Common myeloid progenitor, CD34-positive (primary cell): ENCODE results near the gene CHST15.

Source experiments
- CTCF ChIA-PET: fragments of 350-600 bp; sonication (Branson Sonifier 250); formaldehyde crosslinking; loops from one replicate; lab custom pipeline; 2021; ENCODE audit warnings: antibody characterized with exemption; lab: Charles Lee
- POLR2A ChIA-PET: fragments of 350-600 bp; sonication (Branson Sonifier 250); formaldehyde crosslinking; loops from one replicate; lab custom pipeline; 2021; ENCODE audit warnings: antibody characterized with exemption; lab: Charles Lee
- DNase-seq, 3 donors: peaks; one replicate each; pipeline versions ENCODE4 v3.0.0 to v3.0.0-alpha.2; 2013
- H3K27ac ChIP-seq, 2 experiments: 1 replicate in 1 of 2; 2 replicates in 1 of 2; pipeline ENCODE4 v1.7.0; 2013; ENCODE audit warnings: inconsistent platforms in 2 of 2, low read length in 2 of 2, mild to moderate bottlenecking in 2 of 2, low read depth in 1 of 2, moderate library complexity in 1 of 2; ENCODE audit not compliant: severe bottlenecking in 2 of 2, insufficient read depth in 1 of 2, poor library complexity in 1 of 2
- H3K27me3 ChIP-seq, 5 experiments: replicated peaks in 2 of 5; 1 replicate in 3 of 5; 2 replicates in 2 of 5; pipeline versions ENCODE4 v1.6.1 to v1.7.0; 2013; ENCODE audit warnings: low read length in 4 of 5, mild to moderate bottlenecking in 2 of 5, moderate library complexity in 2 of 5, inconsistent platforms in 1 of 5; ENCODE audit not compliant: insufficient read depth in 5 of 5, control insufficient read depth in 4 of 5
- H3K36me3 ChIP-seq, 4 experiments: 1 replicate in 2 of 4; 2 replicates in 2 of 4; pipeline versions ENCODE4 v1.6.1 to v1.7.0; 2013; ENCODE audit warnings: low read length in 3 of 4, control low read depth in 1 of 4, mild to moderate bottlenecking in 1 of 4; ENCODE audit not compliant: control insufficient read depth in 4 of 4, insufficient read depth in 4 of 4
- H3K4me1 ChIP-seq, 4 experiments: 1 replicate in 3 of 4; 2 replicates in 1 of 4; pipeline versions ENCODE4 v1.6.1 to v1.7.1; 2013; ENCODE audit warnings: low read length in 3 of 4, mild to moderate bottlenecking in 3 of 4, control low read depth in 1 of 4, inconsistent platforms in 1 of 4, moderate library complexity in 1 of 4; ENCODE audit not compliant: control insufficient read depth in 4 of 4, insufficient read depth in 4 of 4; ENCODE audit errors: control extremely low read depth in 1 of 4
- H3K4me3 ChIP-seq, 7 experiments: 1 replicate in 4 of 7; 2 replicates in 3 of 7; pipeline versions ENCODE4 v1.5.1 to v1.7.0; 2013; ENCODE audit warnings: mild to moderate bottlenecking in 7 of 7, low read length in 6 of 7, moderate library complexity in 6 of 7, inconsistent platforms in 2 of 7, low read depth in 2 of 7, control low read depth in 1 of 7; ENCODE audit not compliant: insufficient read depth in 4 of 7, control insufficient read depth in 1 of 7; ENCODE audit errors: extremely low read depth in 1 of 7
- H3K9me3 ChIP-seq, 5 experiments: 1 replicate in 4 of 5; 2 replicates in 1 of 5; pipeline versions ENCODE4 v1.6.1 to v1.7.1; 2013; ENCODE audit warnings: low read length in 4 of 5, mild to moderate bottlenecking in 2 of 5, inconsistent platforms in 1 of 5, low read depth in 1 of 5, moderate library complexity in 1 of 5; ENCODE audit not compliant: control insufficient read depth in 4 of 5, insufficient read depth in 2 of 5; ENCODE audit errors: control extremely low read depth in 1 of 5
- WGBS: methylation state at CpG from one replicate; pipeline ENCODE4 v1.1.5; 2013; ENCODE audit not compliant: insufficient coverage; 5-methylcytosine and 5-hydroxymethylcytosine counted together

CHST15 gene

GRCh38 chr10:124078714-124079113, 14.7 kb downstream of the CHST15 start:
- ChIA-PET POLR2A (no interaction called here), CTCF (no interaction called here)
- Histone ChIP-seq H3K27ac (no peak overlapping the region), H3K4me1 (peaks cover 0 to 8% (median 4%) of the 10 kb centered on the region in 4 experiments), H3K27me3 (peaks cover 0 to 6% (median 0%) of the 10 kb centered on the region in 5 experiments), H3K36me3 (no peaks in the 10 kb centered on the region), H3K4me3 (no peak overlapping the region), H3K9me3 (no peaks in the 10 kb centered on the region)
- DNase-seq: no peak

- 98% methylated on average over 3 of the region's 4 CpGs for WGBS
- Histone ChIP-seq H3K36me3 (no peaks in the 10 kb centered on the region), H3K9me3 (no peaks in the 10 kb centered on the region), H3K4me1 (peaks cover 0 to 8% (median 4%) of the 10 kb centered on the region in 4 experiments), H3K27me3 (peaks cover 0 to 6% (median 0%) of the 10 kb centered on the region in 5 experiments), H3K27ac (no peak overlapping the region), H3K4me3 (no peak overlapping the region)
- DNase-seq: no peak
- ChIA-PET CTCF (interaction anchor here (1.1 kb wide), 1 partner anchor 12 kb away, joined by 4 read pairs; no protein-coding TSS in a partner anchor), POLR2A (interaction anchor here (0.5 kb wide), 1 partner anchor 78 kb away, joined by 3 read pairs; no protein-coding TSS in a partner anchor)
Measured at GRCh38 chr10:124078028-124078427, 15.4 kb downstream of the CHST15 start.

GRCh38 chr10:124077208-124077993, 16.0 kb downstream of the CHST15 start:
- 97% methylated on average over 12 of the region's 12 CpGs for WGBS
- ChIA-PET CTCF (interaction anchor here (1.1 kb wide), 1 partner anchor 11 kb away, joined by 4 read pairs; no protein-coding TSS in a partner anchor), POLR2A (interaction anchor here (0.5 kb wide), 1 partner anchor 79 kb away, joined by 3 read pairs; no protein-coding TSS in a partner anchor)
- Histone ChIP-seq H3K9me3 (no peaks in the 10 kb centered on the region), H3K36me3 (no peaks in the 10 kb centered on the region), H3K4me3 (no peak overlapping the region), H3K4me1 (peaks cover 0 to 8% (median 4%) of the 10 kb centered on the region in 4 experiments), H3K27me3 (peaks cover 0 to 3% (median 0%) of the 10 kb centered on the region in 5 experiments), H3K27ac (no peak overlapping the region)
- DNase-seq: no peak

- POLR2A ChIA-PET: no interaction called here
- 99% methylated on average over 6 of the region's 9 CpGs for WGBS
- H3K36me3 ChIP-seq: no peaks in the 10 kb centered on the region
- peaks cover 0 to 10% (median 5%) of the 10 kb centered on the region in 4 experiments for H3K4me1 ChIP-seq
- peaks cover 0 to 3% (median 0%) of the 10 kb centered on the region in 5 experiments for H3K27me3 ChIP-seq
- H3K9me3 ChIP-seq: no peaks in the 10 kb centered on the region
- no peak overlapping the region for H3K4me3 ChIP-seq
- CTCF ChIA-PET: no interaction called here
- no peak for DNase-seq
- H3K27ac ChIP-seq: no peak overlapping the region
Measured at GRCh38 chr10:124076148-124076733, 17.2 kb downstream of the CHST15 start.

GRCh38 chr10:124075231-124075955, 18.0 kb downstream of the CHST15 start:
- POLR2A ChIA-PET: no interaction called here
- WGBS: 95% methylated on average over 10 of the region's 12 CpGs
- Histone ChIP-seq H3K9me3 (no peaks in the 10 kb centered on the region), H3K27me3 (peaks cover 0 to 5% (median 0%) of the 10 kb centered on the region in 5 experiments), H3K4me1 (peaks cover 0 to 10% (median 5%) of the 10 kb centered on the region in 4 experiments), H3K27ac (no peak overlapping the region), H3K36me3 (no peaks in the 10 kb centered on the region), H3K4me3 (no peak overlapping the region)
- DNase-seq: no peak
- CTCF ChIA-PET: no interaction called here

- no peaks in the 10 kb centered on the region for H3K9me3 ChIP-seq
- no peak overlapping the region for H3K27ac ChIP-seq
- ChIA-PET CTCF (no interaction called here), POLR2A (no interaction called here)
- peaks cover 0 to 10% (median 5%) of the 10 kb centered on the region in 4 experiments for H3K4me1 ChIP-seq
- H3K27me3 ChIP-seq: peaks cover 0 to 5% (median 0%) of the 10 kb centered on the region in 5 experiments
- no peak overlapping the region for H3K4me3 ChIP-seq
- H3K36me3 ChIP-seq: no peaks in the 10 kb centered on the region
- peak; percentile 21 to 76 (median 68) for DNase-seq
- 64% methylated on average over 11 of the region's 12 CpGs for WGBS
Measured at GRCh38 chr10:124074501-124075109, 18.8 kb downstream of the CHST15 start.
